ENCODE results near the gene VPS51. TPM values are rescaled to one million over a fixed set of nuclear protein-coding genes. Genes with fewer than 3 reads are reported as not detected.
A peak's percentile ranks its signal among the peaks of the same experiment; 100 is the strongest.

The VPS51 gene
- total RNA-seq, 1 experiment from 2014 or later, result 123 TPM

- ChIA-PET POLR2A (interaction anchor here (1.5 kb wide), 1 partner anchor 61 kb away, joined by 3 read pairs; no protein-coding TSS in a partner anchor), CTCF (interaction anchor here (2.7 to 5.7 kb wide), 2 partner anchors 8 to 62 kb away, joined by 14 to 56 read pairs; partner anchors contain the start of genes CAPN1 and TM7SF2)
- TF ChIP-seq FOXP1 (CRISPR knock-in tag; IDR thresholded peaks at IDR 0.05; ENCODE audit: borderline replicate concordance), result no peak
- H3K4me1 Mint-ChIP-seq, result peaks cover 17% of the 10 kb centered on the region
- no peaks in the 10 kb centered on the region for H3K9me3 Mint-ChIP-seq
- H3K4me3 Mint-ChIP-seq, result no peak overlapping the region
- DNase-seq (ENCODE audit: low spot score), result no peak
- ATAC-seq, result no peak
- no peak overlapping the region for H3K27ac Mint-ChIP-seq
- no peaks in the 10 kb centered on the region for H3K27me3 Mint-ChIP-seq (ENCODE audit: low read depth)
- H3K36me3 Mint-ChIP-seq, result peaks cover 37% of the 10 kb centered on the region
Measured at GRCh38 chr11:65119670-65119995, 23.6 kb downstream of the VPS51 start.

DNA sequence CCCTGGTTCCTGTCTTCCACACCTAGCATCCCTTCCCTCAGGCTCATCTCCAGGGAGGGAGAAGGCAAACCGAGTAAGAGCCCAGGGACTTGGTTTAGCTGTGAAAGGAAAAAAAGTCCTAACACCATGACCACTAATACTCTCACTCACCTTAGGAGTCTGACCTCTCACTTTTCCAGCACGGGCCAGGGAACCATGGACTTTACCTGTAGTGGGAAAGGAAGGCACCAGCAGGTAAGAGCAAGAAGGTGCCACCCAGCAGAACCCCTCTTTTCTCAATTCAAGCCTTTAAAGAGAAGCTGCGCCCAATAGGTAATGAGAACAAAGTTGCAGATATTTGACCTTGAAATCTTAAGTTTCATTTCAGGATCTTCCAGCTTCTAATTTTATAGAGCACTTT lies 24.8 kb downstream of the VPS51 start:
- ATAC-seq (no peak), DNase-seq (ENCODE audit: low spot score) (no peak)
- no peaks in the 10 kb centered on the region for H3K27me3 Mint-ChIP-seq (ENCODE audit: low read depth)
- POLR2A ChIA-PET, result interaction anchor here (1.6 to 2.4 kb wide), 2 partner anchors 9 to 14 kb away, joined by 15 to 19 read pairs; partner anchors contain the start of genes SYVN1 and TM7SF2
- no peaks in the 10 kb centered on the region for H3K9me3 Mint-ChIP-seq
- peaks cover 47% of the 10 kb centered on the region for H3K36me3 Mint-ChIP-seq
- CTCF ChIA-PET, result interaction anchor here (5.7 kb wide), 1 partner anchor 9 kb away, joined by 56 read pairs; the partner anchor contains the start of gene TM7SF2
- H3K4me3 Mint-ChIP-seq, result peak overlapping the region; percentile 99
- TF ChIP-seq AFF4 (CRISPR knock-in tag; IDR thresholded peaks at IDR 0.05; ENCODE audit: borderline replicate concordance), result no peak
- no peak for TF ChIP-seq NR2C2 (CRISPR knock-in tag; IDR thresholded peaks at IDR 0.05)
- TF ChIP-seq CBFB (CRISPR knock-in tag; IDR thresholded peaks at IDR 0.05; ENCODE audit: low read depth), result no peak
- TF ChIP-seq E2F4 (CRISPR knock-in tag; IDR thresholded peaks at IDR 0.05; ENCODE audit: borderline replicate concordance, low read depth), result no peak
- no peak for TF ChIP-seq ZNF232 (CRISPR knock-in tag; IDR thresholded peaks at IDR 0.05)
- no peak for TF ChIP-seq SMAD4 (CRISPR knock-in tag; IDR thresholded peaks at IDR 0.05)
- TF ChIP-seq, protein P1, sequence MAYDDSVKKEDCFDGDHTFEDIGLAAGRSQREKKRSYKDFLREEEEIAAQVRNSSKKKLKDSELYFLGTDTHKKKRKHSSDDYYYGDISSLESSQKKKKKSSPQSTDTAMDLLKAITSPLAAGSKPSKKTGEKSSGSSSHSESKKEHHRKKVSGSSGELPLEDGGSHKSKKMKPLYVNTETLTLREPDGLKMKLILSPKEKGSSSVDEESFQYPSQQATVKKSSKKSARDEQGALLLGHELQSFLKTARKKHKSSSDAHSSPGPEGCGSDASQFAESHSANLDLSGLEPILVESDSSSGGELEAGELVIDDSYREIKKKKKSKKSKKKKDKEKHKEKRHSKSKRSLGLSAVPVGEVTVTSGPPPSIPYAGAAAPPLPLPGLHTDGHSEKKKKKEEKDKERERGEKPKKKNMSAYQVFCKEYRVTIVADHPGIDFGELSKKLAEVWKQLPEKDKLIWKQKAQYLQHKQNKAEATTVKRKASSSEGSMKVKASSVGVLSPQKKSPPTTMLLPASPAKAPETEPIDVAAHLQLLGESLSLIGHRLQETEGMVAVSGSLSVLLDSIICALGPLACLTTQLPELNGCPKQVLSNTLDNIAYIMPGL (CRISPR knock-in tag; IDR thresholded peaks at IDR 0.05), result no peak
- TF ChIP-seq HMGA2 (CRISPR knock-in tag; IDR thresholded peaks at IDR 0.05), result no peak
- no peak for TF ChIP-seq ZNF263 (CRISPR knock-in tag; IDR thresholded peaks at IDR 0.05; ENCODE audit: low read depth)
- TF ChIP-seq NFYB (CRISPR knock-in tag; conservative IDR thresholded peaks at IDR 0.05; ENCODE audit: low read depth), result no peak
- TF ChIP-seq NR1H2 (CRISPR knock-in tag; IDR thresholded peaks at IDR 0.05), result no peak
- TF ChIP-seq CREB1 (CRISPR knock-in tag; IDR thresholded peaks at IDR 0.05), result no peak
- TF ChIP-seq GRHL2 (CRISPR knock-in tag; IDR thresholded peaks at IDR 0.05; ENCODE audit: insufficient replicate concordance, severe bottlenecking), result no peak
- no peak for TF ChIP-seq ZNF671 (CRISPR knock-in tag; IDR thresholded peaks at IDR 0.05)
- no peak for TF ChIP-seq FOXK1 (CRISPR knock-in tag; IDR thresholded peaks at IDR 0.05)
- no peak for TF ChIP-seq ZNF396 (CRISPR knock-in tag; IDR thresholded peaks at IDR 0.05; ENCODE audit: borderline replicate concordance)
- TF ChIP-seq SMAD3 (CRISPR knock-in tag; IDR thresholded peaks at IDR 0.05; ENCODE audit: borderline replicate concordance), result no peak
- H3K27ac Mint-ChIP-seq, result peak overlapping the region; percentile 100
- peaks cover 17% of the 10 kb centered on the region for H3K4me1 Mint-ChIP-seq
